GM12878 (cell line): Measurements from ENCODE around the gene SHROOM1. TPM values are rescaled to one million over a fixed set of nuclear protein-coding genes. Genes with fewer than 3 reads are reported as not detected.

Experiments used
- ATAC-seq: fragments of 200-7000 bp; cut with Tn5 transposase; 3 replicates; pipeline ENCODE4 v1.9.1; 2020; ENCODE audit warnings: mild to moderate bottlenecking, moderate library complexity
- BruUV-seq: library from RNA; stranded (reverse); fragments of 400-500 nt; replicated peaks from 2 replicates; lab custom pipeline; 2021; lab: Mats Ljungman, UMichigan
- CTCF ChIA-PET: fragments of 300-600 bp; sonication (Branson Sonifier 250); formaldehyde crosslinking; extraction: SDS; loops from one replicate; lab custom pipeline; 2021; ENCODE audit warnings: inconsistent platforms; lab: Yijun Ruan, JAX
- POLR2A ChIA-PET: fragments of 350-600 bp; formaldehyde crosslinking; extraction: SDS; loops from one replicate; lab custom pipeline; 2021; ENCODE audit warnings: inconsistent platforms; lab: Charles Lee
- RAD21 ChIA-PET: fragments of 300-600 bp; sonication (Branson Sonifier 250); formaldehyde crosslinking; loops from one replicate; lab custom pipeline; 2023; ENCODE audit warnings: antibody characterized with exemption; ENCODE audit not compliant: unreplicated experiment; lab: Charles Lee
- SMC1A ChIA-PET: fragments of 300-600 bp; sonication (Branson Sonifier 250); formaldehyde crosslinking; loops from one replicate; lab custom pipeline; 2023; ENCODE audit not compliant: unreplicated experiment, uncharacterized antibody; lab: Charles Lee
- DNase-seq: peaks from one replicate; pipeline ENCODE4 v3.0.0-alpha.2; 2011; ENCODE audit warnings: low read depth, low spot score
- FAIRE-seq: peaks from 3 replicates; lab custom pipeline; 2011; peaks lifted over from hg19 to GRCh38; lab: Jason Lieb, UNC
- H2AFZ ChIP-seq: 2 replicates; pipeline ENCODE4 v1.6.0; 2011; ENCODE audit warnings: low read depth, low read length, control low read depth; ENCODE audit not compliant: control insufficient read depth
- H3K27ac ChIP-seq: 2 replicates; pipeline ENCODE4 v1.5.1; 2011; ENCODE audit warnings: control low read depth; ENCODE audit not compliant: control insufficient read depth, insufficient read depth
- H3K27me3 ChIP-seq, 2 experiments: replicated peaks in 1 of 2; 2 replicates each; pipeline versions ENCODE4 v1.6.0 to v1.6.1; 2011; ENCODE audit warnings: low read length in 1 of 2; ENCODE audit not compliant: control insufficient read depth in 2 of 2, insufficient read depth in 2 of 2
- H3K36me3 ChIP-seq, 2 experiments: 2 replicates each; pipeline ENCODE4 v1.5.1; 2011; ENCODE audit warnings: low read length in 1 of 2; ENCODE audit not compliant: control insufficient read depth in 2 of 2, insufficient read depth in 2 of 2
- H3K4me1 ChIP-seq: 2 replicates; pipeline ENCODE4 v1.6.1; 2011; ENCODE audit warnings: mild to moderate bottlenecking, low read length, moderate library complexity, mixed read lengths; ENCODE audit not compliant: control insufficient read depth, insufficient read depth
- H3K4me2 ChIP-seq: 2 replicates; pipeline ENCODE4 v1.6.0; 2011; ENCODE audit warnings: control low read depth; ENCODE audit not compliant: control insufficient read depth, insufficient read depth
- H3K4me3 ChIP-seq: fragments of 200-600 bp; sonication (generic); 2 replicates; pipeline ENCODE4 v1.5.1; 2016
- H3K79me2 ChIP-seq: 2 replicates; pipeline ENCODE4 v1.6.0; 2011; ENCODE audit warnings: low read length; ENCODE audit not compliant: control insufficient read depth, insufficient read depth
- H3K9ac ChIP-seq: 2 replicates; pipeline ENCODE4 v1.8.0; 2011; ENCODE audit warnings: low read length, control low read depth, mixed read lengths; ENCODE audit not compliant: control insufficient read depth, insufficient read depth
- H3K9me3 ChIP-seq: replicated peaks from 3 replicates; pipeline ENCODE4 v1.5.1; 2011; ENCODE audit warnings: mild to moderate bottlenecking, low read length; ENCODE audit not compliant: control insufficient read depth, insufficient read depth
- H4K20me1 ChIP-seq: 2 replicates; pipeline ENCODE4 v1.6.0; 2011; ENCODE audit not compliant: control insufficient read depth, insufficient read depth
- ATF7 ChIP-seq: fragments of 450-650 bp; IDR thresholded peaks from 2 replicates; pipeline ENCODE4 v1.6.1; 2016; ENCODE audit warnings: low read depth, mild to moderate bottlenecking
- BHLHE40 ChIP-seq, 2 experiments: fragments of 450-650 bp in 1 of 2; IDR thresholded peaks; 2 replicates each; pipeline ENCODE4 v1.6.1; 2011 to 2017; ENCODE audit warnings: low read depth in 2 of 2, borderline replicate concordance in 1 of 2, improper control_type of control experiment in 1 of 2, low read length in 1 of 2, mild to moderate bottlenecking in 1 of 2
- CHD4 ChIP-seq: fragments of 200-600 bp; sonication (generic); IDR thresholded peaks from 2 replicates; pipeline ENCODE4 v1.6.1; 2016; ENCODE audit warnings: mild to moderate bottlenecking
- E2F4 ChIP-seq: IDR thresholded peaks from 2 replicates; pipeline ENCODE4 v1.6.1; 2012; ENCODE audit warnings: low read depth, low read length, improper control_type of control experiment
- E2F8 ChIP-seq: fragments of 450-650 bp; IDR thresholded peaks from 2 replicates; pipeline ENCODE4 v1.6.1; 2018; ENCODE audit warnings: mild to moderate bottlenecking, low read depth, moderate library complexity; ENCODE audit not compliant: partially characterized antibody
- IKZF2 ChIP-seq, 2 experiments: fragments of 450-650 bp; IDR thresholded peaks; 2 replicates each; pipeline ENCODE4 v1.6.1; 2017; ENCODE audit warnings: mild to moderate bottlenecking in 2 of 2, moderate library complexity in 2 of 2
- NFYB ChIP-seq: IDR thresholded peaks from 2 replicates; pipeline ENCODE4 v1.6.1; 2011; ENCODE audit warnings: low read depth, mild to moderate bottlenecking, low read length, improper control_type of control experiment, moderate library complexity; ENCODE audit not compliant: insufficient read depth
- NR2C1 ChIP-seq: fragments of 450-650 bp; IDR thresholded peaks from 2 replicates; pipeline ENCODE4 v1.6.1; 2017; ENCODE audit warnings: antibody characterized with exemption, mild to moderate bottlenecking, moderate library complexity
- PRDM15 ChIP-seq: fragments of 450-650 bp; formaldehyde crosslinking; IDR thresholded peaks from 2 replicates; pipeline ENCODE4 v1.4.0; 2020; ENCODE audit warnings: mild to moderate bottlenecking, moderate library complexity
- SP1 ChIP-seq: IDR thresholded peaks from one replicate; pipeline ENCODE4 v1.6.1; 2011; ENCODE audit warnings: low read depth, low read length
- STAT1 ChIP-seq: fragments of 450-650 bp; conservative IDR thresholded peaks from 2 replicates; pipeline ENCODE4 v1.6.1; 2014; ENCODE audit warnings: antibody characterized with exemption, mild to moderate bottlenecking
- ZBED1 ChIP-seq: IDR thresholded peaks from 2 replicates; pipeline ENCODE4 v1.6.1; 2016; ENCODE audit warnings: borderline replicate concordance
- WGBS: methylation state at CpG from one replicate; pipeline ENCODE4 v1.1.6; 2016; ENCODE audit warnings: low lambda C conversion rate; ENCODE audit not compliant: insufficient replicate concordance, insufficient coverage; ENCODE audit errors: missing lambda C conversion rate; 5-methylcytosine and 5-hydroxymethylcytosine counted together
- in situ Hi-C: fragments of 300-500 bp; cut with MboI; formaldehyde crosslinking; loops from 9 replicates; pipeline ENCODE4 v1.14.3; 2018; ENCODE audit warnings: mixed read lengths
- intact Hi-C: fragments of 100-400 bp; cut with micrococcal nuclease; formaldehyde crosslinking; loops from one replicate; pipeline ENCODE4 v1.14.2; 2022; ENCODE audit not compliant: unreplicated experiment
- polyA plus RNA-seq, 11 experiments: library from polyadenylated mRNA; depleted of rRNA in 4 of 11; unstranded in 6 of 11; stranded (reverse) in 5 of 11; fragments of >200 nt; fragmentation: Nextera tagmentation in 4 of 11; fragmentation: Illumina TruSeq in 1 of 11; extraction: Ambion mirVana in 4 of 11; extraction: Trizol in 1 of 11; gene quantifications; 1 replicate in 1 of 11; 2 replicates in 10 of 11; pipeline versions ENCODE4 v1.2.1 to v1.2.3, GENCODE V29; 2011 to 2016; ENCODE audit warnings: inconsistent platforms in 2 of 11, missing spikeins in 2 of 11, low read depth in 1 of 11
- total RNA-seq, 4 experiments: library from RNA; depleted of rRNA in 3 of 4; stranded (reverse); fragments of >200 nt in 3 of 4; fragmentation: Illumina TruSeq in 1 of 4; extraction: Trizol in 1 of 4; gene quantifications; 2 replicates each; pipeline versions ENCODE4 v1.2.1 to v1.2.3, GENCODE V29; 2013 to 2021
- TF ChIP-seq, protein P1 (sequence below): fragments of 450-650 bp; IDR thresholded peaks from 2 replicates; pipeline ENCODE4 v1.6.1; 2017; ENCODE audit warnings: mild to moderate bottlenecking, moderate library complexity

Gene SHROOM1
- total and polyA plus RNA-seq, 10 of the 15 experiments (the other 5 are each of a cell fraction or from before 2014, with no cell fraction given), result 0.05 to 3.9 (median 1.3) TPM

- 36% methylated on average over 3 of the region's 3 CpGs for WGBS
- TF ChIP-seq NR2C1 (no peak), BHLHE40 (IDR thresholded peaks at IDR 0.05; ENCODE audit: borderline replicate concordance in 1 of 2, low read depth in 2 of 2, low read length in 1 of 2) (no peak), E2F4 (no peak), E2F8 (no peak), NFYB (no peak), ATF7 (no peak), PRDM15 (CRISPR knock-in tag) (no peak), STAT1 (no peak), IKZF2 (IDR thresholded peaks at IDR 0.05) (no peak), SP1 (no peak), CHD4 (no peak), ZBED1 (no peak)
- TF ChIP-seq, protein P1, sequence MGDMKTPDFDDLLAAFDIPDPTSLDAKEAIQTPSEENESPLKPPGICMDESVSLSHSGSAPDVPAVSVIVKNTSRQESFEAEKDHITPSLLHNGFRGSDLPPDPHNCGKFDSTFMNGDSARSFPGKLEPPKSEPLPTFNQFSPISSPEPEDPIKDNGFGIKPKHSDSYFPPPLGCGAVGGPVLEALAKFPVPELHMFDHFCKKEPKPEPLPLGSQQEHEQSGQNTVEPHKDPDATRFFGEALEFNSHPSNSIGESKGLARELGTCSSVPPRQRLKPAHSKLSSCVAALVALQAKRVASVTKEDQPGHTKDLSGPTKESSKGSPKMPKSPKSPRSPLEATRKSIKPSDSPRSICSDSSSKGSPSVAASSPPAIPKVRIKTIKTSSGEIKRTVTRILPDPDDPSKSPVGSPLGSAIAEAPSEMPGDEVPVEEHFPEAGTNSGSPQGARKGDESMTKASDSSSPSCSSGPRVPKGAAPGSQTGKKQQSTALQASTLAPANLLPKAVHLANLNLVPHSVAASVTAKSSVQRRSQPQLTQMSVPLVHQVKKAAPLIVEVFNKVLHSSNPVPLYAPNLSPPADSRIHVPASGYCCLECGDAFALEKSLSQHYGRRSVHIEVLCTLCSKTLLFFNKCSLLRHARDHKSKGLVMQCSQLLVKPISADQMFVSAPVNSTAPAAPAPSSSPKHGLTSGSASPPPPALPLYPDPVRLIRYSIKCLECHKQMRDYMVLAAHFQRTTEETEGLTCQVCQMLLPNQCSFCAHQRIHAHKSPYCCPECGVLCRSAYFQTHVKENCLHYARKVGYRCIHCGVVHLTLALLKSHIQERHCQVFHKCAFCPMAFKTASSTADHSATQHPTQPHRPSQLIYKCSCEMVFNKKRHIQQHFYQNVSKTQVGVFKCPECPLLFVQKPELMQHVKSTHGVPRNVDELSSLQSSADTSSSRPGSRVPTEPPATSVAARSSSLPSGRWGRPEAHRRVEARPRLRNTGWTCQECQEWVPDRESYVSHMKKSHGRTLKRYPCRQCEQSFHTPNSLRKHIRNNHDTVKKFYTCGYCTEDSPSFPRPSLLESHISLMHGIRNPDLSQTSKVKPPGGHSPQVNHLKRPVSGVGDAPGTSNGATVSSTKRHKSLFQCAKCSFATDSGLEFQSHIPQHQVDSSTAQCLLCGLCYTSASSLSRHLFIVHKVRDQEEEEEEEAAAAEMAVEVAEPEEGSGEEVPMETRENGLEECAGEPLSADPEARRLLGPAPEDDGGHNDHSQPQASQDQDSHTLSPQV, result no peak
These were observed 9.9 kb upstream of the SHROOM1 start for GRCh38 chr5:132840313-132840712.

More at GRCh38 chr5:132840313-132840712, 9.9 kb upstream of the SHROOM1 start:
- POLR2A ChIA-PET, result no interaction called here
- CTCF ChIA-PET, result no interaction called here
- Histone ChIP-seq H4K20me1 (no peaks in the 10 kb centered on the region), H3K27ac (no peak overlapping the region), H3K79me2 (no peaks in the 10 kb centered on the region), H3K4me3 (no peak overlapping the region), H3K4me2 (no peak overlapping the region), H3K9me3 (no peaks in the 10 kb centered on the region), H3K27me3 (no peaks in the 10 kb centered on the region), H3K9ac (no peak overlapping the region), H3K4me1 (no peaks in the 10 kb centered on the region), H2AFZ (no peak overlapping the region), H3K36me3 (no peaks in the 10 kb centered on the region)
- ATAC-seq (no peak), DNase-seq (no peak), FAIRE-seq (no peak)
- intact Hi-C loops, result no loop called here
- no TSS peak for BruUV-seq
- in situ Hi-C loops, result no loop called here
- SMC1A ChIA-PET, result interaction anchor here (1.0 kb wide), 1 partner anchor 201 kb away, joined by 4 read pairs; no protein-coding TSS in a partner anchor
- RAD21 ChIA-PET, result interaction anchor here (1.5 kb wide), 1 partner anchor 23 kb away, joined by 3 read pairs; no protein-coding TSS in a partner anchor
